Measurements from ENCODE around the gene DNAH14. TPM values are rescaled to one million over a fixed set of nuclear protein-coding genes. Genes with fewer than 3 reads are reported as not detected.
"Not testable (repeated sequence)": the region's sequence is repeated elsewhere in the genome, so short reads cannot be mapped to it uniquely, and the experiment has no call there.

The DNAH14 gene
- total RNA-seq, 2 experiments from 2014 or later, result 0.55 TPM; not detected in 1

GRCh38 chr1:225143001-225143400, 213.5 kb downstream of the DNAH14 start:
- CTCF ChIA-PET, result no interaction called here
- H3K4me3 Mint-ChIP-seq, result no peak overlapping the region
- intact Hi-C loops (cut with micrococcal nuclease), result no loop called here
- H3K27ac Mint-ChIP-seq, result no peak overlapping the region
- H3K4me1 Mint-ChIP-seq (ENCODE audit: low read depth), result no peaks in the 10 kb centered on the region
- H3K36me3 Mint-ChIP-seq, result no peaks in the 10 kb centered on the region
- H3K27me3 Mint-ChIP-seq, result peaks cover 3% of the 10 kb centered on the region
- POLR2A ChIA-PET, result no interaction called here
- no peak for DNase-seq
- no peaks in the 10 kb centered on the region for H3K9me3 Mint-ChIP-seq

GRCh38 chr1:225146478-225146877, 217.0 kb downstream of the DNAH14 start:
- DNase-seq, result no peak
- intact Hi-C loops (cut with micrococcal nuclease), result no loop called here
- Mint-ChIP-seq H3K27me3 (no peaks in the 10 kb centered on the region), H3K9me3 (no peaks in the 10 kb centered on the region), H3K27ac (no peak overlapping the region), H3K4me3 (no peak overlapping the region), H3K4me1 (ENCODE audit: low read depth) (no peaks in the 10 kb centered on the region), H3K36me3 (no peaks in the 10 kb centered on the region)
- POLR2A ChIA-PET, result no interaction called here
- CTCF ChIA-PET, result no interaction called here

- intact Hi-C loops (cut with micrococcal nuclease); CTCF ChIA-PET; H3K9me3 Mint-ChIP-seq; H3K4me3 Mint-ChIP-seq; POLR2A ChIA-PET; DNase-seq; H3K27me3 Mint-ChIP-seq; H3K4me1 Mint-ChIP-seq (ENCODE audit: low read depth); H3K36me3 Mint-ChIP-seq; H3K27ac Mint-ChIP-seq: not testable (repeated sequence)
Observed at GRCh38 chr1:225147791-225148190, 218.3 kb downstream of the DNAH14 start.

- no peak overlapping the region for H3K4me3 Mint-ChIP-seq
- no peak overlapping the region for H3K27ac Mint-ChIP-seq
- no peaks in the 10 kb centered on the region for H3K36me3 Mint-ChIP-seq
- peaks cover 3% of the 10 kb centered on the region for H3K27me3 Mint-ChIP-seq
- intact Hi-C loops (cut with micrococcal nuclease), result no loop called here
- ChIA-PET POLR2A (no interaction called here), CTCF (no interaction called here)
- H3K4me1 Mint-ChIP-seq (ENCODE audit: low read depth), result peaks cover 4% of the 10 kb centered on the region
- no peaks in the 10 kb centered on the region for H3K9me3 Mint-ChIP-seq
- DNase-seq, result no peak
Observed at GRCh38 chr1:225152061-225152460, 222.6 kb downstream of the DNAH14 start.

- Mint-ChIP-seq H3K27ac (no peak overlapping the region), H3K36me3 (no peaks in the 10 kb centered on the region), H3K9me3 (no peaks in the 10 kb centered on the region), H3K27me3 (peaks cover 3% of the 10 kb centered on the region), H3K4me3 (no peak overlapping the region), H3K4me1 (ENCODE audit: low read depth) (peaks cover 4% of the 10 kb centered on the region)
- POLR2A ChIA-PET, result no interaction called here
- DNase-seq, result no peak
- CTCF ChIA-PET, result no interaction called here
- intact Hi-C loops (cut with micrococcal nuclease), result no loop called here
Observed at GRCh38 chr1:225155555-225155954, 226.1 kb downstream of the DNAH14 start.

- POLR2A ChIA-PET, result no interaction called here
- no peak overlapping the region for H3K27ac Mint-ChIP-seq
- H3K4me3 Mint-ChIP-seq, result no peak overlapping the region
- peaks cover 3% of the 10 kb centered on the region for H3K27me3 Mint-ChIP-seq
- H3K4me1 Mint-ChIP-seq (ENCODE audit: low read depth), result peaks cover 4% of the 10 kb centered on the region
- CTCF ChIA-PET, result no interaction called here
- H3K9me3 Mint-ChIP-seq, result no peaks in the 10 kb centered on the region
- no peaks in the 10 kb centered on the region for H3K36me3 Mint-ChIP-seq
- no peak for DNase-seq
- intact Hi-C loops (cut with micrococcal nuclease), result no loop called here
Observed at GRCh38 chr1:225156254-225156653, 226.8 kb downstream of the DNAH14 start.

GRCh38 chr1:225158291-225158690, 228.8 kb downstream of the DNAH14 start:
- Mint-ChIP-seq H3K27me3 (peaks cover 4% of the 10 kb centered on the region), H3K27ac (no peak overlapping the region), H3K9me3 (no peaks in the 10 kb centered on the region), H3K4me3 (no peak overlapping the region), H3K4me1 (ENCODE audit: low read depth) (peaks cover 4% of the 10 kb centered on the region), H3K36me3 (no peaks in the 10 kb centered on the region)
- POLR2A ChIA-PET, result no interaction called here
- DNase-seq, result no peak
- CTCF ChIA-PET, result no interaction called here
- intact Hi-C loops (cut with micrococcal nuclease), result no loop called here

- CTCF ChIA-PET, result no interaction called here
- intact Hi-C loops (cut with micrococcal nuclease), result no loop called here
- POLR2A ChIA-PET, result no interaction called here
- no peaks in the 10 kb centered on the region for H3K36me3 Mint-ChIP-seq
- H3K27ac Mint-ChIP-seq, result no peak overlapping the region
- no peaks in the 10 kb centered on the region for H3K9me3 Mint-ChIP-seq
- H3K27me3 Mint-ChIP-seq, result peaks cover 6% of the 10 kb centered on the region
- H3K4me3 Mint-ChIP-seq, result no peak overlapping the region
- peaks cover 4% of the 10 kb centered on the region for H3K4me1 Mint-ChIP-seq (ENCODE audit: low read depth)
- no peak for DNase-seq
Observed at GRCh38 chr1:225159793-225160192, 230.3 kb downstream of the DNAH14 start.

- DNase-seq; H3K4me1 Mint-ChIP-seq (ENCODE audit: low read depth); POLR2A ChIA-PET; H3K27me3 Mint-ChIP-seq; H3K27ac Mint-ChIP-seq; intact Hi-C loops (cut with micrococcal nuclease); H3K4me3 Mint-ChIP-seq; H3K36me3 Mint-ChIP-seq; CTCF ChIA-PET: not testable (repeated sequence)
- peaks cover 35% of the 10 kb centered on the region for H3K9me3 Mint-ChIP-seq
Observed at GRCh38 chr1:225177409-225177808, 247.9 kb downstream of the DNAH14 start.

GRCh38 chr1:225179686-225180085, 250.2 kb downstream of the DNAH14 start:
- ChIA-PET POLR2A (no interaction called here), CTCF (no interaction called here)
- no peak for DNase-seq

GRCh38 chr1:225182716-225183115, 253.2 kb downstream of the DNAH14 start:
- Mint-ChIP-seq H3K36me3 (peaks cover 6% of the 10 kb centered on the region), H3K27ac (no peak overlapping the region), H3K9me3 (peaks cover 25% of the 10 kb centered on the region), H3K27me3 (peaks cover 2% of the 10 kb centered on the region), H3K4me1 (ENCODE audit: low read depth) (no peaks in the 10 kb centered on the region), H3K4me3 (no peak overlapping the region)
- CTCF ChIA-PET, result no interaction called here
- intact Hi-C loops (cut with micrococcal nuclease), result no loop called here
- DNase-seq, result no peak
- POLR2A ChIA-PET, result no interaction called here

More at GRCh38 chr1:225179686-225180085, 250.2 kb downstream of the DNAH14 start:
- peaks cover 6% of the 10 kb centered on the region for H3K36me3 Mint-ChIP-seq
- H3K4me3 Mint-ChIP-seq, result no peak overlapping the region
- peaks cover 35% of the 10 kb centered on the region for H3K9me3 Mint-ChIP-seq
- intact Hi-C loops (cut with micrococcal nuclease), result no loop called here
- H3K27me3 Mint-ChIP-seq, result peaks cover 2% of the 10 kb centered on the region
- no peak overlapping the region for H3K27ac Mint-ChIP-seq
- no peaks in the 10 kb centered on the region for H3K4me1 Mint-ChIP-seq (ENCODE audit: low read depth)

- intact Hi-C loops (cut with micrococcal nuclease), result no loop called here
- Mint-ChIP-seq H3K36me3 (no peaks in the 10 kb centered on the region), H3K27me3 (peaks cover 7% of the 10 kb centered on the region), H3K4me3 (no peak overlapping the region), H3K27ac (no peak overlapping the region), H3K4me1 (ENCODE audit: low read depth) (no peaks in the 10 kb centered on the region), H3K9me3 (peaks cover 24% of the 10 kb centered on the region)
- no peak for DNase-seq
- CTCF ChIA-PET, result no interaction called here
- POLR2A ChIA-PET, result no interaction called here
Observed at GRCh38 chr1:225191199-225191753, 261.8 kb downstream of the DNAH14 start.

GRCh38 chr1:225201447-225201846, 272.0 kb downstream of the DNAH14 start:
- intact Hi-C loops (cut with micrococcal nuclease), result no loop called here
- POLR2A ChIA-PET, result no interaction called here
- Mint-ChIP-seq H3K4me1 (ENCODE audit: low read depth) (no peaks in the 10 kb centered on the region), H3K27me3 (peaks cover 7% of the 10 kb centered on the region), H3K9me3 (peaks cover 4% of the 10 kb centered on the region), H3K4me3 (no peak overlapping the region), H3K27ac (no peak overlapping the region), H3K36me3 (no peaks in the 10 kb centered on the region)
- DNase-seq, result no peak
- CTCF ChIA-PET, result no interaction called here

- Mint-ChIP-seq H3K27ac (no peak overlapping the region), H3K27me3 (peaks cover 13% of the 10 kb centered on the region), H3K9me3 (peaks cover 7% of the 10 kb centered on the region), H3K4me1 (ENCODE audit: low read depth) (no peaks in the 10 kb centered on the region), H3K36me3 (no peaks in the 10 kb centered on the region), H3K4me3 (no peak overlapping the region)
- ChIA-PET CTCF (no interaction called here), POLR2A (no interaction called here)
- no peak for DNase-seq
- intact Hi-C loops (cut with micrococcal nuclease), result no loop called here
Observed at GRCh38 chr1:225207791-225208190, 278.3 kb downstream of the DNAH14 start.
